GM19467 (cell line): ENCODE measurements around the gene OR5A1.
"Not testable (repeated sequence)": the region's sequence is repeated elsewhere in the genome, so short reads cannot be mapped to it uniquely, and the experiment has no call there.

ENCODE experiments used
- ATAC-seq: cut with Tn5 transposase; IDR thresholded peaks from one replicate; pipeline ENCODE4 v1.9.1; 2021; ENCODE audit warnings: mild to moderate bottlenecking, moderate library complexity; ENCODE audit not compliant: unreplicated experiment

The OR5A1 gene

GRCh38 chr11:59436169-59436568 is at the start of gene OR5A1:
Gene OR5A1 (plus strand): TSS chr11:59436469. CDS start chr11:59443169, 6,700 bp downstream.
- ATAC-seq: no peak

GRCh38 chr11:59394186-59394585 is 42.1 kb upstream of the OR5A1 start:
- no peak for ATAC-seq

GRCh38 chr11:59400461-59401261 is 35.6 kb upstream of the OR5A1 start:
- no peak for ATAC-seq

- no peak for ATAC-seq
Observed at GRCh38 chr11:59401262-59401552, 35.1 kb upstream of the OR5A1 start.

GRCh38 chr11:59403546-59403945 is 32.7 kb upstream of the OR5A1 start:
- no peak for ATAC-seq

GRCh38 chr11:59413646-59414045 is 22.6 kb upstream of the OR5A1 start:
- no peak for ATAC-seq

- no peak for ATAC-seq
Observed at GRCh38 chr11:59415111-59415510, 21.2 kb upstream of the OR5A1 start.

GRCh38 chr11:59416613-59417012 is 19.7 kb upstream of the OR5A1 start:
- ATAC-seq: no peak

- no peak for ATAC-seq
Observed at GRCh38 chr11:59417023-59417422, 19.2 kb upstream of the OR5A1 start.

- ATAC-seq: no peak
Observed at GRCh38 chr11:59418156-59418555, 18.1 kb upstream of the OR5A1 start.

GRCh38 chr11:59423835-59424234 is 12.4 kb upstream of the OR5A1 start:
- ATAC-seq: no peak

- no peak for ATAC-seq
Observed at GRCh38 chr11:59425131-59425530, 11.1 kb upstream of the OR5A1 start.

- no peak for ATAC-seq
Observed at GRCh38 chr11:59426361-59427067, 9.8 kb upstream of the OR5A1 start, which contains the start of gene OR5A2. Gene OR5A2 (minus strand): TSS chr11:59426413. CDS start chr11:59422953, 3,460 bp downstream.

- ATAC-seq: no peak
Observed at GRCh38 chr11:59427068-59427382, 9.2 kb upstream of the OR5A1 start.

- peak; percentile 80 for ATAC-seq
Observed at GRCh38 chr11:59429924-59430516, 6.2 kb upstream of the OR5A1 start.

- ATAC-seq: no peak
Observed at GRCh38 chr11:59437770-59438169, 1.5 kb downstream of the OR5A1 start.

- ATAC-seq: not testable (repeated sequence)
Observed at GRCh38 chr11:59445624-59446023, 9.4 kb downstream of the OR5A1 start.

GRCh38 chr11:59448484-59448883 is 12.2 kb downstream of the OR5A1 start:
- ATAC-seq: no peak

GRCh38 chr11:59456661-59457060 is 20.4 kb downstream of the OR5A1 start, which contains the start of gene OR4D6:
Gene OR4D6 (plus strand): TSS chr11:59456961. CDS start chr11:59456961, 0 bp downstream.
- no peak for ATAC-seq

- no peak for ATAC-seq
Observed at GRCh38 chr11:59459916-59460315, 23.6 kb downstream of the OR5A1 start.

GRCh38 chr11:59463190-59463641 is 26.9 kb downstream of the OR5A1 start:
- ATAC-seq: no peak

GRCh38 chr11:59473015-59473414 is 36.7 kb downstream of the OR5A1 start, which contains the start of gene OR4D10:
Gene OR4D10 (plus strand): TSS chr11:59473315. CDS start chr11:59477430, 4,115 bp downstream.
- ATAC-seq: no peak
